Trophoblast cell (in vitro differentiated cells and primary cell): Measurements from ENCODE around the gene TWIST2.

ENCODE experiments used
- DNase-seq, 2 donors: peaks; one replicate each; pipeline ENCODE4 v3.0.0-alpha.2; 2016
- H2AFZ ChIP-seq: 2 replicates; pipeline ENCODE4 v1.6.1; 2013; ENCODE audit warnings: low read length, moderate library complexity, mild to moderate bottlenecking; ENCODE audit not compliant: insufficient read depth, poor library complexity
- H2AK5ac ChIP-seq: 2 replicates; pipeline ENCODE4 v1.6.1; 2013; ENCODE audit warnings: mild to moderate bottlenecking, low read length
- H2BK120ac ChIP-seq: 2 replicates; pipeline ENCODE4 v1.6.1; 2013; ENCODE audit warnings: low read length, mild to moderate bottlenecking, moderate library complexity; ENCODE audit not compliant: insufficient read depth, poor library complexity
- H2BK12ac ChIP-seq: 2 replicates; pipeline ENCODE4 v1.6.1; 2013; ENCODE audit warnings: mild to moderate bottlenecking, low read length, moderate library complexity
- H2BK5ac ChIP-seq: 2 replicates; pipeline ENCODE4 v1.6.1; 2013; ENCODE audit warnings: low read length, low read depth, moderate library complexity, mild to moderate bottlenecking; ENCODE audit not compliant: poor library complexity
- H3K14ac ChIP-seq: 2 replicates; pipeline ENCODE4 v1.6.1; 2013; ENCODE audit warnings: mild to moderate bottlenecking, low read length
- H3K18ac ChIP-seq: 2 replicates; pipeline ENCODE4 v1.6.1; 2013; ENCODE audit warnings: mild to moderate bottlenecking, low read length
- H3K23ac ChIP-seq: 2 replicates; pipeline ENCODE4 v1.6.1; 2013; ENCODE audit warnings: low read length
- H3K27ac ChIP-seq: 2 replicates; pipeline ENCODE4 v1.5.1; 2013; ENCODE audit warnings: low read depth, mild to moderate bottlenecking, inconsistent platforms, low read length, moderate library complexity
- H3K27me3 ChIP-seq: 2 replicates; pipeline ENCODE4 v1.6.1; 2013; ENCODE audit warnings: inconsistent platforms, mild to moderate bottlenecking, low read length, moderate library complexity; ENCODE audit not compliant: insufficient read depth
- H3K36me3 ChIP-seq, 2 experiments: 1 replicate in 1 of 2; 2 replicates in 1 of 2; pipeline ENCODE4 v1.6.1; 2013; ENCODE audit warnings: low read length in 2 of 2, mild to moderate bottlenecking in 2 of 2, moderate library complexity in 1 of 2; ENCODE audit not compliant: insufficient read depth in 2 of 2, control insufficient read depth in 1 of 2
- H3K4ac ChIP-seq: 2 replicates; pipeline ENCODE4 v1.6.1; 2013; ENCODE audit warnings: low read depth, mild to moderate bottlenecking, low read length, moderate library complexity
- H3K4me1 ChIP-seq, 2 experiments: 1 replicate in 1 of 2; 2 replicates in 1 of 2; pipeline ENCODE4 v1.6.1; 2013; ENCODE audit warnings: low read length in 2 of 2, mild to moderate bottlenecking in 2 of 2, moderate library complexity in 1 of 2; ENCODE audit not compliant: insufficient read depth in 2 of 2, control insufficient read depth in 1 of 2
- H3K4me2 ChIP-seq: 2 replicates; pipeline ENCODE4 v1.6.1; 2013; ENCODE audit warnings: inconsistent platforms, mild to moderate bottlenecking, low read length, moderate library complexity
- H3K4me3 ChIP-seq: 2 replicates; pipeline ENCODE4 v1.5.1; 2013; ENCODE audit warnings: mild to moderate bottlenecking, low read depth, low read length, inconsistent platforms
- H3K79me1 ChIP-seq: one replicate; pipeline ENCODE4 v1.6.1; 2013; ENCODE audit warnings: low read length
- H3K79me2 ChIP-seq: 2 replicates; pipeline ENCODE4 v1.6.1; 2013; ENCODE audit warnings: low read length, mild to moderate bottlenecking; ENCODE audit not compliant: control insufficient read depth, insufficient read depth, poor library complexity
- H3K9ac ChIP-seq: 2 replicates; pipeline ENCODE4 v1.6.1; 2013; ENCODE audit warnings: mild to moderate bottlenecking, low read length
- H3K9me3 ChIP-seq: 2 replicates; pipeline ENCODE4 v1.6.1; 2013; ENCODE audit warnings: low read depth, mild to moderate bottlenecking, control low read depth, inconsistent platforms, low read length; ENCODE audit not compliant: insufficient read depth
- H4K12ac ChIP-seq: 2 replicates; pipeline ENCODE4 v1.6.1; 2013; ENCODE audit warnings: low read depth, mild to moderate bottlenecking, low read length, moderate library complexity
- H4K8ac ChIP-seq: 2 replicates; pipeline ENCODE4 v1.6.1; 2013; ENCODE audit warnings: low read depth, mild to moderate bottlenecking, low read length, moderate library complexity
- H4K91ac ChIP-seq: one replicate; pipeline ENCODE4 v1.6.1; 2013; ENCODE audit warnings: low read depth, mild to moderate bottlenecking, low read length, moderate library complexity
- WGBS: extraction: QIAGEN DNeasy Blood & Tissue Kit; methylation state at CpG from one replicate; pipeline ENCODE4 v1.1.7; 2013; ENCODE audit warnings: missing lambda C conversion rate; ENCODE audit not compliant: insufficient read length, insufficient coverage; ENCODE audit errors: extremely low coverage; 5-methylcytosine and 5-hydroxymethylcytosine counted together

Gene TWIST2

DNA sequence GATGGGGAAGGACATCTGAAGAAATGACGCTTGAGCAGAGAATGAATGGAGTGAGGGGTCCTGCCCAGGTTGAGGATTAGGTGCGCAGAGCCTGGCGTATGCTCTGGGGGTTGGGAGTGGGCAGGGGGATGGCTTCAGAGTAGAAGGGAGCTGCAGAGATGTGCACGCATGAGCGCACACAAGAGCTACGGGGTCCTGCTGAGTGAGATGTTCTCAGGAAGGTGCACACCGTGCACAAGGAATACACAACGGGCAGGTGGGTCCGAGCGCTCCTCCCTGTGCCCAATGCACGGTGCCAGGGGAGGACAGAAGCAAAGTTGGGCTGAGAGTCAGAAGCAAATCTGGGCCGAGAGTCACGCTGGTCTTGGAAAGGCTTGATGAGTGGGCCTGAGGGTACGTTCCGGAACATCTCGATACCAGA is 25.5 kb downstream of the TWIST2 start:
- Histone ChIP-seq H3K79me2 (no peaks in the 10 kb centered on the region), H3K27ac (no peak overlapping the region), H3K4me3 (no peak overlapping the region), H3K79me1 (no peaks in the 10 kb centered on the region), H2BK5ac (no peak overlapping the region), H3K14ac (no peak overlapping the region), H3K9me3 (peaks cover 5% of the 10 kb centered on the region), H2AFZ (no peak overlapping the region), H3K36me3 (no peaks in the 10 kb centered on the region), H3K23ac (no peak overlapping the region), H3K4ac (no peak overlapping the region), H2AK5ac (no peak overlapping the region), H4K91ac (no peak overlapping the region), H4K8ac (no peak overlapping the region), H3K4me1 (peaks cover 3 to 5% of the 10 kb centered on the region in 2 experiments), H3K4me2 (no peak overlapping the region), H4K12ac (no peak overlapping the region), H3K27me3 (no peaks in the 10 kb centered on the region), H3K9ac (no peak overlapping the region), H2BK120ac (no peak overlapping the region), H3K18ac (no peak overlapping the region), H2BK12ac (no peak overlapping the region)
- DNase-seq: no peak
- no CpG with 5 or more reads among the region's 16 CpGs for WGBS

DNA sequence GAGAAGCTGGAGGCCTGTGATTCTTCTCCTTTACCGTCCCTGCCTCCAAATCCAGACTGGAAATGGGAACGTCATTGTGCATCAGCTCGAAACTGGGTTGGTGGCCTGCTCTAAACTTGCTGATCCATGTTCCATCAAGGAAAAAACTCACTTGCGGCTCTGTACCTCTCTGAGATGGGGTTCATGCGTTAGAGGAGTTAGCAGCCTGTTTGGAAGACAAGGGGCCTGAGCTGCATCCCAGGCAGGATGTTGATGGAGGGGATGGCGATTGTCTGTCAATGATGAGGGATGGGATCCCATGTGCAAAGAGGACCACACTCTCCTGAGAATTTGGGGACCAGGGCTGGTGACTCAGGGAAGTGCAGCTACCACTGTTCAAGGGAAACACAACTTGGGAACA is 26.0 kb downstream of the TWIST2 start:
- H3K79me1 ChIP-seq: no peaks in the 10 kb centered on the region
- no peak overlapping the region for H3K9ac ChIP-seq
- H3K27ac ChIP-seq: no peak overlapping the region
- WGBS: no CpG with 5 or more reads among the region's 6 CpGs
- no peak overlapping the region for H3K18ac ChIP-seq
- H2AFZ ChIP-seq: no peak overlapping the region
- H3K9me3 ChIP-seq: peaks cover 5% of the 10 kb centered on the region
- no peak for DNase-seq
- H3K4me3 ChIP-seq: no peak overlapping the region
- no peak overlapping the region for H2BK5ac ChIP-seq
- no peak overlapping the region for H3K23ac ChIP-seq
- no peaks in the 10 kb centered on the region for H3K36me3 ChIP-seq
- H3K14ac ChIP-seq: no peak overlapping the region
- no peak overlapping the region for H2BK120ac ChIP-seq
- no peak overlapping the region for H3K4ac ChIP-seq
- H4K12ac ChIP-seq: no peak overlapping the region
- no peak overlapping the region for H2AK5ac ChIP-seq
- H2BK12ac ChIP-seq: no peak overlapping the region
- H4K8ac ChIP-seq: no peak overlapping the region
- no peak overlapping the region for H3K4me2 ChIP-seq
- no peaks in the 10 kb centered on the region for H3K79me2 ChIP-seq
- peaks cover 0 to under 1% of the 10 kb centered on the region in 2 experiments for H3K4me1 ChIP-seq
- H4K91ac ChIP-seq: no peak overlapping the region
- H3K27me3 ChIP-seq: no peaks in the 10 kb centered on the region

DNA sequence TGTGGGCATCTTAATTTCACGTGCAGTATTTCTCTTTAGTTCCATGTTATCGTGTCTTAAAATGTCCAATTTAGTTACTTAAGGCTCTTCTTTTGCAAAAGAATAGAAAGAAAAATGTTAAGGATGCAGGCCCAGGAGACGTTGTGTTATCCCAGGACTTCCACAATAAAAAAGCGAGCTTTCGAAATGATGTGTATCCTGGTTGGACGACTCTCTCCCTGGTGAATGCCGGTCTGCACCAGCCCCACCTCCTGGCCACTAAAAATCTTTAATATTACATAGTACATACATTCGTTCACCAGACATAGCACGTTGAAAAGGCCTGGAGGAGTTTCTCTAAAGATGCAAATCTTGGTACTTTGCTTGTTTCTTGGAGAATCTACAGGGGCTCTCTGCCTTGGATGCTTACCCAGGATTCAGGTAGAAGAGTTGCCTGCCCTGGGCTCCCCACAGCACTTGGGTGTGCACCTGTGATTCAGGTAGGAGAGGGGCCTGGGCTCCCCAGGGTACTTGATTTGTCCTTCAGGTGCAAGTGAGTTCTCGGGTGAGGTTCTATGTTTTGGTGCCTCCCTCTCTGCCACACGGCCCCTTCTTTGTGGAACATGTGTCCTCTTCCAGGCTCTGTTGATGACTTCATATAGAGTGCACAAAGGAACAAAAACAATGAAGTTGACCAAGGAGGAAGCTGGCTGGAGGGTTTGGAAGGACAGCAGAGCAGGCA is 26.6 kb downstream of the TWIST2 start:
- Histone ChIP-seq H4K8ac (no peak overlapping the region), H3K79me1 (no peaks in the 10 kb centered on the region), H3K27me3 (peaks cover 2% of the 10 kb centered on the region), H2AFZ (no peak overlapping the region), H4K91ac (no peak overlapping the region), H3K27ac (no peak overlapping the region), H3K79me2 (no peaks in the 10 kb centered on the region), H3K9ac (no peak overlapping the region), H3K14ac (no peak overlapping the region), H2BK12ac (no peak overlapping the region), H3K36me3 (no peaks in the 10 kb centered on the region), H3K18ac (no peak overlapping the region), H2AK5ac (no peak overlapping the region), H3K4ac (no peak overlapping the region), H2BK5ac (no peak overlapping the region), H3K4me1 (no peaks in the 10 kb centered on the region), H3K23ac (no peak overlapping the region), H3K4me3 (no peak overlapping the region), H3K9me3 (peaks cover 5% of the 10 kb centered on the region), H4K12ac (no peak overlapping the region), H2BK120ac (no peak overlapping the region), H3K4me2 (no peak overlapping the region)
- no CpG with 5 or more reads among the region's 11 CpGs for WGBS
- DNase-seq: peak in 1 of 2 donors; percentile 10

DNA sequence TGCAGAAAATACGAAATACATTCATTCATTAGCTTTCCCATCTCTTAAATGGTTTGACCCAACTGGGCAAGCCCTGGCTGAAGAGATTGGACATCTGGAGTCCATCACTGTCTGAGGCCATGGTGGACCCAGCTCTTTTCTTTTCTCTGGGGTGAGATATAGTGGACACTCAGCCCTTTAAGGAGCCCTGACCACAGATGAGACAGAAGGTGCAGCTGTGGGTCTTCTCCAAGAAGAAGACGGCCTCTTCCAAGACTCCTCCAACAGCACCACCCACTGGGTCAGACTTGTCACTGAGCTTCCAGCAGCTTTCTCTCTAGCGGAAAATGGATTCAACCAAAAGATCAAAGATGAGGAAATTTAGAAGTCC is 27.2 kb downstream of the TWIST2 start:
- Histone ChIP-seq H3K36me3 (no peaks in the 10 kb centered on the region), H3K23ac (no peak overlapping the region), H3K9ac (no peak overlapping the region), H3K9me3 (peaks cover 5% of the 10 kb centered on the region), H3K27me3 (peaks cover 2% of the 10 kb centered on the region), H3K4me3 (no peak overlapping the region), H3K79me1 (no peaks in the 10 kb centered on the region), H2AK5ac (no peak overlapping the region), H3K18ac (no peak overlapping the region), H4K91ac (no peak overlapping the region), H2BK12ac (no peak overlapping the region), H3K4me1 (no peaks in the 10 kb centered on the region), H3K4me2 (no peak overlapping the region), H3K27ac (no peak overlapping the region), H3K4ac (no peak overlapping the region), H2BK5ac (no peak overlapping the region), H3K79me2 (no peaks in the 10 kb centered on the region), H2BK120ac (no peak overlapping the region), H4K12ac (no peak overlapping the region), H2AFZ (no peak overlapping the region), H4K8ac (no peak overlapping the region), H3K14ac (no peak overlapping the region)
- WGBS: no CpG with 5 or more reads among the region's 3 CpGs
- DNase-seq: no peak
